Panc1 (cell line): ENCODE data around the gene ERMP1. TPM values are rescaled to one million over a fixed set of nuclear protein-coding genes. Genes with fewer than 3 reads are reported as not detected.

Experiments
- ATAC-seq: fragments of 200-7000 bp; cut with Tn5 transposase; 2 replicates; pipeline ENCODE4 v1.9.1; 2020; ENCODE audit warnings: mild to moderate bottlenecking, moderate library complexity
- BruUV-seq: library from RNA; stranded (reverse); fragments of 400-500 nt; replicated peaks from 2 replicates; lab custom pipeline; 2021; lab: Mats Ljungman, UMichigan
- CTCF ChIA-PET: fragments of 300-600 bp; sonication (Branson Sonifier 250); formaldehyde crosslinking; loops from one replicate; lab custom pipeline; 2022; ENCODE audit warnings: antibody characterized with exemption; lab: Charles Lee
- POLR2A ChIA-PET: fragments of 300-600 bp; sonication (Branson Sonifier 250); formaldehyde crosslinking; loops from one replicate; lab custom pipeline; 2022; ENCODE audit warnings: antibody characterized with exemption; lab: Charles Lee
- DNase-seq: peaks from one replicate; pipeline ENCODE4 v3.0.0-alpha.2; 2010; ENCODE audit warnings: low read depth, low spot score
- H3K27ac ChIP-seq: 2 replicates; pipeline ENCODE4 v1.5.1; 2011; ENCODE audit warnings: mild to moderate bottlenecking, low read length, inconsistent platforms
- H3K27me3 ChIP-seq: fragments of 200-500 bp; sonication (Bioruptor generic); 2 replicates; pipeline ENCODE4 v1.6.0; 2014; ENCODE audit warnings: low read length, inconsistent platforms; ENCODE audit not compliant: control insufficient read depth, insufficient read depth
- H3K36me3 ChIP-seq: fragments of 200-500 bp; sonication (Bioruptor generic); 2 replicates; pipeline ENCODE4 v1.5.1; 2014; ENCODE audit warnings: inconsistent platforms, mild to moderate bottlenecking, low read length, moderate library complexity; ENCODE audit not compliant: control insufficient read depth, insufficient read depth
- H3K4me1 ChIP-seq: 2 replicates; pipeline ENCODE4 v1.5.1; 2011; ENCODE audit warnings: inconsistent platforms, mild to moderate bottlenecking, low read length, moderate library complexity; ENCODE audit not compliant: control insufficient read depth, insufficient read depth
- H3K4me3 ChIP-seq, 2 experiments: 2 replicates each; pipeline ENCODE4 v1.5.1; 2011 to 2012; ENCODE audit warnings: low read depth in 2 of 2, low read length in 2 of 2, mild to moderate bottlenecking in 2 of 2, inconsistent platforms in 1 of 2, moderate library complexity in 1 of 2
- H3K9me3 ChIP-seq: fragments of 200-500 bp; sonication (Bioruptor generic); 2 replicates; pipeline ENCODE4 v1.5.1; 2014; ENCODE audit warnings: low read depth, mild to moderate bottlenecking, inconsistent platforms, low read length, moderate library complexity; ENCODE audit not compliant: control insufficient read depth, insufficient read depth
- CTCF ChIP-seq: fragments of 450-650 bp; IDR thresholded peaks from 2 replicates; pipeline ENCODE4 v1.5.1; 2017; ENCODE audit warnings: mild to moderate bottlenecking
- POLR2AphosphoS5 ChIP-seq: IDR thresholded peaks from 2 replicates; pipeline ENCODE4 v1.6.1; 2012; ENCODE audit warnings: mild to moderate bottlenecking, low read depth, low read length, moderate library complexity
- REST ChIP-seq, 2 experiments: IDR thresholded peaks; 2 replicates each; pipeline ENCODE4 v1.6.1; 2011 to 2012; ENCODE audit warnings: low read depth in 2 of 2, control low read depth in 1 of 2, low read length in 1 of 2, mild to moderate bottlenecking in 1 of 2, moderate library complexity in 1 of 2; ENCODE audit not compliant: insufficient read depth in 1 of 2
- SIN3A ChIP-seq: IDR thresholded peaks from 2 replicates; pipeline ENCODE4 v1.6.1; 2012; ENCODE audit warnings: low read depth, mild to moderate bottlenecking, low read length, moderate library complexity, borderline replicate concordance; ENCODE audit not compliant: insufficient read depth
- TCF7L2 ChIP-seq: IDR thresholded peaks from 2 replicates; pipeline ENCODE4 v1.6.1; 2011; ENCODE audit warnings: mild to moderate bottlenecking, low read depth, low read length, inconsistent platforms
- in situ Hi-C: cut with HindIII; loops from 2 replicates; pipeline ENCODE4 v1.10.0; 2016; ENCODE audit warnings: low sequenced_read_pairs, low pct_unique_long_range_greater_than_20kb
- intact Hi-C: fragments of 100-400 bp; cut with micrococcal nuclease; formaldehyde crosslinking; loops from one replicate; pipeline ENCODE4 v1.10.0; 2022; ENCODE audit not compliant: unreplicated experiment
- total RNA-seq: library from RNA; stranded (reverse); gene quantifications from one replicate; pipeline ENCODE4 v1.2.1, GENCODE V29; 2021; ENCODE audit not compliant: unreplicated experiment

The ERMP1 gene
- total RNA-seq, 1 experiment from 2014 or later = 38.4 TPM

DNA sequence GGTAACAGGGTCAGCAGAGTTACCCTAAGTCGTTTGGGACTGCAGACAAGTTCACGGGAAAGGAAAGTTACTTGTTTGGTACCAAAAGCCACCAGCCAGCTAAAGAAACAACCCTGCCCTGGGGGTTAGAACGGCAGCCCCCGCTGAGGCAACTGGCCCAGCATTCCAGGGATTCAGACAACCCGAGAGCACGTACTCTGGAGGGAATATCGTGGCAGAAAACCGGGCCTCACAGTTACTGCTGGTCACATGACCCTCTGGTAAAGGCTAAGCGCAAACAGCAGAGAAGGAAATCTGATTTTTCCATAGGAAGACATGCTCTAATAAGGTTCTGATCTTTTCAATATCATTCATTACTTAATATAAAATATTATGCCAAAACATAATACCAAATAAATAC lies 35.3 kb upstream of the ERMP1 start:
- TF ChIP-seq POLR2AphosphoS5 (no peak), SIN3A (no peak), CTCF (no peak), REST (IDR thresholded peaks at IDR 0.05; ENCODE audit: insufficient read depth in 1 of 2, low read depth in 2 of 2, low read length in 1 of 2) (no peak), TCF7L2 (no peak)
- Histone ChIP-seq H3K4me3 (no peak overlapping the region), H3K9me3 (no peaks in the 10 kb centered on the region), H3K27me3 (no peaks in the 10 kb centered on the region), H3K27ac (no peak overlapping the region), H3K36me3 (no peaks in the 10 kb centered on the region), H3K4me1 (no peaks in the 10 kb centered on the region)
- DNase-seq = no peak
- ChIA-PET POLR2A (no interaction called here), CTCF (interaction anchor here (0.6 kb wide), 1 partner anchor 383 kb away, joined by 3 read pairs; no protein-coding TSS in a partner anchor)
- BruUV-seq = no TSS peak
- intact Hi-C loops (no loop called here), in situ Hi-C loops (no loop called here)
- ATAC-seq = no peak

- intact Hi-C loops = no loop called here
- Histone ChIP-seq H3K4me3 (no peak overlapping the region), H3K27me3 (no peaks in the 10 kb centered on the region), H3K36me3 (no peaks in the 10 kb centered on the region), H3K9me3 (no peaks in the 10 kb centered on the region), H3K27ac (no peak overlapping the region), H3K4me1 (no peaks in the 10 kb centered on the region)
- no peak for ATAC-seq
- CTCF ChIA-PET = no interaction called here
- TF ChIP-seq CTCF = no peak
- no peak for TF ChIP-seq SIN3A
- TF ChIP-seq TCF7L2 = no peak
- TF ChIP-seq POLR2AphosphoS5 = no peak
- TF ChIP-seq REST (IDR thresholded peaks at IDR 0.05; ENCODE audit: insufficient read depth in 1 of 2, low read depth in 2 of 2, low read length in 1 of 2) = no peak
- in situ Hi-C loops = no loop called here
- BruUV-seq = no TSS peak
- DNase-seq = no peak
- POLR2A ChIA-PET = no interaction called here
Observed at GRCh38 chr9:5866685-5867084, 33.8 kb upstream of the ERMP1 start.
